GM23338 (cell line): ENCODE measurements around the gene NT5DC4. TPM values are rescaled to one million over a fixed set of nuclear protein-coding genes. Genes with fewer than 3 reads are reported as not detected.

Experiments used
- ATAC-seq: fragments of 200-7000 bp; cut with Tn5 transposase; 3 replicates; pipeline ENCODE4 v1.9.1; 2020
- DNase-seq: peaks from one replicate; pipeline ENCODE4 v3.0.0-alpha.2; 2015; ENCODE audit warnings: low spot score
- H2AFZ ChIP-seq: fragments of 200-600 bp; sonication (generic); 2 replicates; pipeline ENCODE4 v1.8.0; 2016; ENCODE audit warnings: antibody characterized with exemption, mild to moderate bottlenecking, moderate library complexity
- H3F3A ChIP-seq: fragments of 200-600 bp; sonication (generic); replicated peaks from 2 replicates; pipeline ENCODE4 v1.8.0; 2017; ENCODE audit warnings: antibody characterized with exemption, mixed run types, low read depth
- H3K27ac ChIP-seq: fragments of 200-600 bp; sonication (generic); 2 replicates; pipeline ENCODE4 v1.6.1; 2016; ENCODE audit warnings: low read depth
- H3K27me3 ChIP-seq: fragments of 200-600 bp; sonication (generic); 2 replicates; pipeline ENCODE4 v1.8.0; 2016; ENCODE audit warnings: mild to moderate bottlenecking, mixed run types, moderate library complexity; ENCODE audit not compliant: insufficient read depth
- H3K36me3 ChIP-seq: fragments of 200-600 bp; sonication (generic); 2 replicates; pipeline ENCODE4 v1.8.0; 2016; ENCODE audit warnings: mild to moderate bottlenecking; ENCODE audit not compliant: insufficient read depth
- H3K4me1 ChIP-seq: fragments of 200-600 bp; sonication (generic); 2 replicates; pipeline ENCODE4 v1.8.0; 2016; ENCODE audit warnings: mild to moderate bottlenecking, moderate library complexity; ENCODE audit not compliant: insufficient read depth
- H3K4me2 ChIP-seq: fragments of 200-600 bp; sonication (generic); 2 replicates; pipeline ENCODE4 v1.7.1; 2017; ENCODE audit warnings: mixed run types
- H3K4me3 ChIP-seq: fragments of 200-600 bp; sonication (generic); 2 replicates; pipeline ENCODE4 v1.6.1; 2016; ENCODE audit warnings: mixed run types
- H3K79me2 ChIP-seq: fragments of 200-600 bp; sonication (generic); replicated peaks from 2 replicates; pipeline ENCODE4 v1.8.0; 2017; ENCODE audit warnings: mild to moderate bottlenecking; ENCODE audit not compliant: insufficient read depth
- H3K9me2 ChIP-seq: fragments of 200-600 bp; sonication (generic); 2 replicates; pipeline ENCODE4 v1.8.0; 2017; ENCODE audit not compliant: insufficient read depth
- H4K20me1 ChIP-seq: fragments of 200-600 bp; sonication (generic); replicated peaks from 2 replicates; pipeline ENCODE4 v1.8.0; 2017; ENCODE audit warnings: mild to moderate bottlenecking; ENCODE audit not compliant: insufficient read depth
- H3K27ac Mint-ChIP-seq: 2 replicates; pipeline ENCODE4 v1.8.0; 2020; ENCODE audit warnings: inconsistent platforms, mild to moderate bottlenecking, moderate library complexity, mixed read lengths
- H3K27me3 Mint-ChIP-seq: 3 replicates; pipeline ENCODE4 v1.8.0; 2022; ENCODE audit warnings: low read depth, mild to moderate bottlenecking, moderate library complexity, mixed read lengths, inconsistent platforms; ENCODE audit not compliant: insufficient read depth, poor library complexity
- H3K36me3 Mint-ChIP-seq: 3 replicates; pipeline ENCODE4 v1.8.0; 2021; ENCODE audit warnings: low read depth, mild to moderate bottlenecking, inconsistent platforms, moderate library complexity, mixed read lengths
- H3K4me1 Mint-ChIP-seq: 3 replicates; pipeline ENCODE4 v1.8.0; 2020; ENCODE audit warnings: mild to moderate bottlenecking, inconsistent platforms, mixed read lengths
- H3K4me3 Mint-ChIP-seq: 3 replicates; pipeline ENCODE4 v1.8.0; 2021; ENCODE audit warnings: moderate library complexity, mild to moderate bottlenecking, inconsistent platforms, mixed read lengths
- H3K9me3 Mint-ChIP-seq: 3 replicates; pipeline ENCODE4 v1.8.0; 2020; ENCODE audit warnings: moderate library complexity, mild to moderate bottlenecking, inconsistent platforms, mixed read lengths
- CREB1 ChIP-seq: fragments of 250-450 bp; sonication (Bioruptor Pico); IDR thresholded peaks from 2 replicates; pipeline ENCODE4 v1.5.0; 2020; ENCODE audit warnings: low read depth, mild to moderate bottlenecking, moderate library complexity
- CTCF ChIP-seq, 2 experiments: fragments of 200-600 bp in 1 of 2; sonication (generic) in 1 of 2; conservative IDR thresholded peaks; 2 replicates each; pipeline versions ENCODE4 v1.5.1 to v1.6.1; 2016 to 2017; ENCODE audit warnings: antibody characterized with exemption in 2 of 2, low read depth in 2 of 2, mild to moderate bottlenecking in 2 of 2, moderate library complexity in 1 of 2
- ETS1 ChIP-seq: IDR thresholded peaks from 2 replicates; pipeline ENCODE4 v1.6.1; 2016; ENCODE audit warnings: antibody characterized with exemption
- EZH2 ChIP-seq: fragments of 200-600 bp; sonication (generic); IDR thresholded peaks from one replicate; pipeline ENCODE4 v1.8.0; 2017; ENCODE audit warnings: antibody characterized with exemption, mild to moderate bottlenecking, low read depth; ENCODE audit not compliant: unreplicated experiment
- EZH2phosphoT487 ChIP-seq: fragments of 200-600 bp; sonication (generic); IDR thresholded peaks from one replicate; pipeline ENCODE4 v1.8.1; 2018; ENCODE audit warnings: antibody characterized with exemption; ENCODE audit not compliant: unreplicated experiment
- JUNB ChIP-seq: IDR thresholded peaks from one replicate; pipeline ENCODE4 v1.6.1; 2016; ENCODE audit warnings: antibody characterized with exemption; ENCODE audit not compliant: unreplicated experiment
- NANOG ChIP-seq: IDR thresholded peaks from 2 replicates; pipeline ENCODE4 v1.6.1; 2016; ENCODE audit warnings: antibody characterized with exemption, borderline replicate concordance
- POLR2AphosphoS5 ChIP-seq: IDR thresholded peaks from 2 replicates; pipeline ENCODE4 v1.6.1; 2016; ENCODE audit warnings: antibody characterized with exemption, low read depth
- REST ChIP-seq: IDR thresholded peaks from one replicate; pipeline ENCODE4 v1.6.1; 2018; ENCODE audit warnings: antibody characterized with exemption; ENCODE audit not compliant: unreplicated experiment
- STAT1 ChIP-seq: IDR thresholded peaks from one replicate; pipeline ENCODE4 v1.6.1; 2016; ENCODE audit warnings: antibody characterized with exemption; ENCODE audit not compliant: unreplicated experiment
- ZNF114 ChIP-seq: fragments of 250-450 bp; sonication (Bioruptor Pico); IDR thresholded peaks from 2 replicates; pipeline ENCODE4 v1.5.0; 2020; ENCODE audit warnings: mild to moderate bottlenecking, moderate library complexity
- ZNF331 ChIP-seq: fragments of 250-450 bp; sonication (Bioruptor Pico); IDR thresholded peaks from 2 replicates; pipeline ENCODE4 v1.5.0; 2020; ENCODE audit warnings: low read depth, mild to moderate bottlenecking, moderate library complexity
- ZNF462 ChIP-seq: fragments of 250-450 bp; sonication (Bioruptor Pico); IDR thresholded peaks from 2 replicates; pipeline ENCODE4 v1.5.0; 2020; ENCODE audit warnings: mild to moderate bottlenecking, moderate library complexity
- polyA plus RNA-seq: library from polyadenylated mRNA; unstranded; fragments of >200 nt; fragmentation: Nextera tagmentation; extraction: Ambion mirVana; gene quantifications from 2 replicates; pipeline ENCODE4 v1.2.1, GENCODE V29; 2016
- total RNA-seq: library from RNA; depleted of rRNA; stranded (reverse); fragments of >200 nt; shearing (Covaris generic); gene quantifications from 2 replicates; pipeline ENCODE4 v1.2.3, GENCODE V29; 2014

Gene NT5DC4
- total and polyA plus RNA-seq, 2 experiments from 2014 or later, result not detected

- no peak for TF ChIP-seq CTCF (conservative IDR thresholded peaks at IDR 0.05; ENCODE audit: low read depth in 2 of 2)
- TF ChIP-seq JUNB, result no peak
- TF ChIP-seq EZH2, result no peak
- TF ChIP-seq STAT1, result no peak
- TF ChIP-seq POLR2AphosphoS5, result no peak
- no peak for TF ChIP-seq ZNF331 (CRISPR knock-in tag)
- TF ChIP-seq NANOG, result no peak
- no peak for TF ChIP-seq EZH2phosphoT487
- no peak for TF ChIP-seq CREB1
- no peak for TF ChIP-seq ETS1
- TF ChIP-seq ZNF114 (CRISPR knock-in tag), result no peak
- TF ChIP-seq ZNF462 (CRISPR knock-in tag), result no peak
- TF ChIP-seq REST, result no peak
- H3K79me2 ChIP-seq, result peaks cover 10% of the 10 kb centered on the region
- H3K4me3 Mint-ChIP-seq, result no peak overlapping the region
- ATAC-seq (no peak), DNase-seq (no peak)
- no peak overlapping the region for H3K27ac Mint-ChIP-seq
- H3K4me3 ChIP-seq, result no peak overlapping the region
- H3K4me2 ChIP-seq, result no peak overlapping the region
- H3F3A ChIP-seq, result no peaks in the 10 kb centered on the region; the same call in 1 of the 2 replicates
- peaks cover 5% of the 10 kb centered on the region; the same call in 1 of the 2 replicates for H3K4me1 ChIP-seq
- peaks cover 7% of the 10 kb centered on the region for H3K4me1 Mint-ChIP-seq
- H3K9me2 ChIP-seq, result no peaks in the 10 kb centered on the region
- H3K27me3 Mint-ChIP-seq, result no peaks in the 10 kb centered on the region
- H3K36me3 Mint-ChIP-seq, result peaks cover 26% of the 10 kb centered on the region; the same call in 2 of the 3 replicates
- H3K36me3 ChIP-seq, result peaks cover 18% of the 10 kb centered on the region
- no peak overlapping the region for H2AFZ ChIP-seq
- peaks cover 6% of the 10 kb centered on the region for H4K20me1 ChIP-seq
- H3K27ac ChIP-seq, result no peak overlapping the region
- H3K27me3 ChIP-seq, result no peaks in the 10 kb centered on the region
- H3K9me3 Mint-ChIP-seq, result no peaks in the 10 kb centered on the region
Measured at GRCh38 chr2:112760149-112760548, 39.3 kb downstream of the NT5DC4 start.
